Gastrocnemius medialis (tissue), 4 donors: ENCODE measurements around the gene CRHR1. TPM values are rescaled to one million over a fixed set of nuclear protein-coding genes. Genes with fewer than 3 reads are reported as not detected.

ENCODE experiments used
- ATAC-seq, 2 donors: fragments of 150-250 bp; one replicate each; pipeline ENCODE4 v1.9.1; 2016
- DNase-seq, 2 donors: peaks; one replicate each; pipeline ENCODE4 v3.0.0-alpha.2; 2019
- H3K27ac ChIP-seq, 4 donors: fragments of 200-600 bp; sonication (generic); 1 replicate in 1 of 4; 2 replicates in 3 of 4; pipeline ENCODE4 v1.5.1; 2016 to 2018; ENCODE audit warnings: mild to moderate bottlenecking in 2 of 4, moderate library complexity in 1 of 4
- H3K27me3 ChIP-seq, 3 donors: fragments of 200-600 bp; sonication (generic) in 2 of 3; 1 replicate in 1 of 3; 2 replicates in 2 of 3; pipeline versions ENCODE4 v1.5.1 to v1.6.0; 2016 to 2019; ENCODE audit warnings: mild to moderate bottlenecking in 1 of 3, moderate library complexity in 1 of 3
- H3K36me3 ChIP-seq, 2 donors: fragments of 200-600 bp; sonication (generic) in 1 of 2; one replicate each; pipeline ENCODE4 v1.5.1; 2017 to 2018
- H3K4me1 ChIP-seq, 2 donors: fragments of 200-600 bp; sonication (generic) in 1 of 2; one replicate each; pipeline ENCODE4 v1.5.1; 2016 to 2017; ENCODE audit warnings: mild to moderate bottlenecking in 2 of 2
- H3K4me3 ChIP-seq, 4 donors: fragments of 200-600 bp; sonication (generic) in 3 of 4; 1 replicate in 1 of 4; 2 replicates in 3 of 4; pipeline ENCODE4 v1.5.1; 2016 to 2019; ENCODE audit warnings: mild to moderate bottlenecking in 2 of 4
- H3K9me3 ChIP-seq, 3 donors: fragments of 200-600 bp; sonication (generic) in 2 of 3; 1 replicate in 1 of 3; 2 replicates in 2 of 3; pipeline ENCODE4 v1.5.1; 2016 to 2019
- POLR2A ChIP-seq, 2 donors: fragments of 450-650 bp; IDR thresholded peaks; one replicate each; pipeline ENCODE4 v1.6.1; 2017; ENCODE audit warnings: antibody characterized with exemption in 2 of 2, mild to moderate bottlenecking in 2 of 2, moderate library complexity in 2 of 2
- in situ Hi-C, 4 donors: fragments of 200-750 bp; cut with MboI; loops; one replicate each; pipeline versions ENCODE4 v1.15.0 to v1.8.0; 2017; ENCODE audit warnings: low sequenced_read_pairs in 4 of 4
- intact Hi-C: fragments of 100-400 bp; cut with DNase I; formaldehyde crosslinking; loops from one replicate; pipeline ENCODE4 v1.15.1; 2023; ENCODE audit warnings: low total_unique reads
- total RNA-seq, 4 donors: library from RNA; depleted of rRNA; stranded (reverse); fragments of >200 nt; gene quantifications; one replicate each; pipeline versions ENCODE4 v1.1.0 to v1.2.3, GENCODE V29; 2016
- TF ChIP-seq, protein P1 (sequence below), 5 experiments: fragments of 450-650 bp in 3 of 5; fragments of 200-600 bp in 2 of 5; sonication (generic) in 2 of 5; IDR thresholded peaks in 4 of 5; conservative IDR thresholded peaks in 1 of 5; 1 replicate in 4 of 5; 2 replicates in 1 of 5; pipeline ENCODE4 v1.5.1; 2016 to 2019; ENCODE audit warnings: antibody characterized with exemption in 5 of 5, mild to moderate bottlenecking in 3 of 5, moderate library complexity in 3 of 5

CRHR1 gene
- total RNA-seq, 4 donors from 2014 or later: not detected

DNA sequence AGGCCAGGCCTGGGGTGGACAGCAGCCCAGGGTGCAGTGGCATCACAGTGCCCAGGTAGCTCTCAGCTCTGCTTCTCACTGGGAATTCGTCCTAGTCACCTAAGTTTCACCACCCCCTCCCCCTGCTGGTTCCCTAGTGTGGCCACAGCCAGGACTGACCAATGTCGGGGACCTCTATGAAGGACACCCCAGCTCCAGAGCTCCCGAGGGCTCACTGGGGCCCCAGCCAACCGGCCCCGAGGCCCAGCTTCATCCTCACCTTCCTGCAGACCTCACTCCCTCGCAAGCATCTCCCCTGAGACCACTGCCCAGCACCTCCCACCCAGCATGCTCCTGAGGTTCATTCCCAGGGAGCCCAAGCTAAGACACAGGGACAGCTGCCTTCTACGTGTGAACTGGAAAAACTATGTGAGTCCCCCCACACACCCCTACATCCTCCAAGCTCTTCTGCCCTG, 65.4 kb downstream of the CRHR1 start:
- H3K4me1 ChIP-seq: peaks cover 0 to 4% of the 10 kb centered on the region in 2 donors
- TF ChIP-seq POLR2A (IDR thresholded peaks at IDR 0.05): no peak
- TF ChIP-seq, protein P1, sequence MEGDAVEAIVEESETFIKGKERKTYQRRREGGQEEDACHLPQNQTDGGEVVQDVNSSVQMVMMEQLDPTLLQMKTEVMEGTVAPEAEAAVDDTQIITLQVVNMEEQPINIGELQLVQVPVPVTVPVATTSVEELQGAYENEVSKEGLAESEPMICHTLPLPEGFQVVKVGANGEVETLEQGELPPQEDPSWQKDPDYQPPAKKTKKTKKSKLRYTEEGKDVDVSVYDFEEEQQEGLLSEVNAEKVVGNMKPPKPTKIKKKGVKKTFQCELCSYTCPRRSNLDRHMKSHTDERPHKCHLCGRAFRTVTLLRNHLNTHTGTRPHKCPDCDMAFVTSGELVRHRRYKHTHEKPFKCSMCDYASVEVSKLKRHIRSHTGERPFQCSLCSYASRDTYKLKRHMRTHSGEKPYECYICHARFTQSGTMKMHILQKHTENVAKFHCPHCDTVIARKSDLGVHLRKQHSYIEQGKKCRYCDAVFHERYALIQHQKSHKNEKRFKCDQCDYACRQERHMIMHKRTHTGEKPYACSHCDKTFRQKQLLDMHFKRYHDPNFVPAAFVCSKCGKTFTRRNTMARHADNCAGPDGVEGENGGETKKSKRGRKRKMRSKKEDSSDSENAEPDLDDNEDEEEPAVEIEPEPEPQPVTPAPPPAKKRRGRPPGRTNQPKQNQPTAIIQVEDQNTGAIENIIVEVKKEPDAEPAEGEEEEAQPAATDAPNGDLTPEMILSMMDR (IDR thresholded peaks at IDR 0.05 in 4 of 5, conservative IDR thresholded peaks at IDR 0.05 in 1 of 5): no peak
- H3K27me3 ChIP-seq: no peaks in the 10 kb centered on the region
- ATAC-seq: no peak
- intact Hi-C loops (no loop called here), in situ Hi-C loops (loop anchor here in 1 of 4 donors (25.0 kb wide), 1 partner anchor 637 kb away; the partner anchor contains the start of gene FMNL1)
- no peak for DNase-seq
- no peak overlapping the region for H3K4me3 ChIP-seq
- no peak overlapping the region for H3K27ac ChIP-seq
- no peaks in the 10 kb centered on the region for H3K36me3 ChIP-seq
- no peaks in the 10 kb centered on the region for H3K9me3 ChIP-seq

DNA sequence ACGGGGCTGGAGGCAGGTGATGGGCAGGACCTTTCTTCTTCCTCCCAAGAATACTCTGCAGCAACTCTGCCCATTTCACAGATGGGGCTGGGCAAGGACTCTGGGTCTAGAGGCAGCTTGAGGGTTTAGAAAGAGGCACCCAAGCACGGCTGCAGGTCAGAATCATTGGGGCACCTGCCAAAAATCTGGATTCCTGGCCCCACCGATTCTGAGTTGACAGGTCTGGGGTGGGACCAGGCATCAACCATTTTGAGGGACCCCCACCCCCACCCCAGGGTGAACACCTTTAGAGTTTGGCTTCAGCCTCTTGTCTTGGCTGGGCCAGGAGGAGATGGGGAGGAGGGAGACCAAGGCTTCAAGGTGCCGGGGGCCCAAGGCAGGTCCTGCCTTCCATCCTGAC, 65.9 kb downstream of the CRHR1 start:
- H3K9me3 ChIP-seq: no peaks in the 10 kb centered on the region
- DNase-seq: no peak
- intact Hi-C loops: no loop called here

DNA sequence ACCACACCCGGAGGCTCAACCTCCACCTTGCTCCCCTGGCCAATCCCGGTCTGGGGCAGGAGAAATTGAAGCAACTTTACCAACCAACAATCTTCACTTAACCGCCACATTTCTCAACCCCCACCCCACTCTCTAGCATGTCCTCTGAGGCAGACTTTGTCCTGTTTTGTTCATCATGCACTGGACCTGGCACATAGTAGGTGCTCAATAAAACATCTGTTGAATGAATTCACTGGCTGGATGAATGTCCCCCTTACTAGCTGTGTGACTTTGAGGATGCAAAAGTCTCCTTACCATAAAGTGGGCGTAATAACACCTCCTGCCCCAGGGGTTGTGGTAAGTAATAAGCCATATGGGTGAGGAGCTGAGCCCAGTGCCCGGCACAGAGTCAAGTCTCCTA, 66.3 kb downstream of the CRHR1 start:
- DNase-seq (no peak), ATAC-seq (no peak)
- intact Hi-C loops: no loop called here
- Histone ChIP-seq H3K27me3 (no peaks in the 10 kb centered on the region), H3K27ac (no peak overlapping the region), H3K4me3 (no peak overlapping the region), H3K4me1 (peaks cover 0 to 4% of the 10 kb centered on the region in 2 donors), H3K36me3 (no peaks in the 10 kb centered on the region), H3K9me3 (no peaks in the 10 kb centered on the region)
- in situ Hi-C loops: no loop called here
- no peak for TF ChIP-seq POLR2A (IDR thresholded peaks at IDR 0.05)
- TF ChIP-seq, protein P1 (IDR thresholded peaks at IDR 0.05 in 4 of 5, conservative IDR thresholded peaks at IDR 0.05 in 1 of 5): no peak

More for the DNA sequence above, 65.9 kb downstream of the CRHR1 start:
- Histone ChIP-seq H3K4me1 (peaks cover 0 to 4% of the 10 kb centered on the region in 2 donors), H3K36me3 (no peaks in the 10 kb centered on the region), H3K4me3 (no peak overlapping the region), H3K27ac (no peak overlapping the region), H3K27me3 (no peaks in the 10 kb centered on the region)
- TF ChIP-seq, protein P1 (IDR thresholded peaks at IDR 0.05 in 4 of 5, conservative IDR thresholded peaks at IDR 0.05 in 1 of 5): no peak
- no peak for TF ChIP-seq POLR2A (IDR thresholded peaks at IDR 0.05)
- ATAC-seq: no peak
- in situ Hi-C loops: no loop called here

DNA sequence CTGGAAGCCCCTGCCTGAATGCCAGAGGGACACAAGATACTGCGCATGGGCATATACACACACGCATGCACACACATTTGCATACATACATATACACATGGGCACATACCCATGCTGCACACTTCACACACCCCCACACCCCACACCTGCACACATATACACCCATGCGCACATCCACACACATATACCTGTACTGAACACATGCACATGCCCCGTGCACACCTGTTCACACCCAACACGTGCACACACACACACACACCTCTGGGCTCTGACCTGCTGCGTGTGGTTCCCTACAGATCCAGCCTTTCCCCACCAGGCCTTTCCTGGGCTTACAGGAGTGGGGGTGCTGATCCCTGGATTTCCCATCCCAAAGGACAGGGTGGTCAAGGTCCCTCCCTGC, 66.9 kb downstream of the CRHR1 start:
- Histone ChIP-seq H3K36me3 (no peaks in the 10 kb centered on the region), H3K27me3 (no peaks in the 10 kb centered on the region), H3K27ac (no peak overlapping the region), H3K4me3 (no peak overlapping the region), H3K9me3 (no peaks in the 10 kb centered on the region), H3K4me1 (peaks cover 0 to 4% of the 10 kb centered on the region in 2 donors)
- DNase-seq (no peak), ATAC-seq (no peak)
- intact Hi-C loops: no loop called here
- in situ Hi-C loops: no loop called here
- TF ChIP-seq, protein P1 (IDR thresholded peaks at IDR 0.05 in 4 of 5, conservative IDR thresholded peaks at IDR 0.05 in 1 of 5): no peak
- TF ChIP-seq POLR2A (IDR thresholded peaks at IDR 0.05): no peak

DNA sequence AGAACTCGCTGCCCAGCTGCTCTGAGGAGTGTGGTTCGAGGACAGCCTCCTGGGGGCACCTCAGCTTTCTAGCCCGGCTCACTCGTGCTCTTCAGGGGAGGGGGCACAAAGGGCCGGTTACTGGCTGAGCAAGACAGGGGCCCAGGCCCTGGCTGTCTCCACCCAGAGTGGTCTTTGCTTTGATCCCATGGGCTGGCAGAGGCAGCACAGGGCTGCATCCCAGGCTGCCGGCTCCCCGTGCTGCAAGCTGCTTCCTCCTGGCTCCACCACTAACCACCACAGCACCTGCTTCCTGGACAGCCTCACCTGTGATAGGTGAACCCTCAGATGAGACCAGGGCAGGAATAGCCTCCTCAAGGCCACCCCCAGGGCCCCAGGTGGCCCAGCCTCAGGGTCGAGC, 67.3 kb downstream of the CRHR1 start:
- DNase-seq: no peak
- in situ Hi-C loops: no loop called here
- H3K4me3 ChIP-seq: no peak overlapping the region

More for the DNA sequence above, 67.3 kb downstream of the CRHR1 start:
- ATAC-seq: no peak
- Histone ChIP-seq H3K36me3 (no peaks in the 10 kb centered on the region), H3K9me3 (no peaks in the 10 kb centered on the region), H3K27me3 (no peaks in the 10 kb centered on the region), H3K27ac (no peak overlapping the region), H3K4me1 (peaks cover 0 to 4% of the 10 kb centered on the region in 2 donors)
- intact Hi-C loops: no loop called here
- TF ChIP-seq POLR2A (IDR thresholded peaks at IDR 0.05): no peak
- TF ChIP-seq, protein P1 (IDR thresholded peaks at IDR 0.05 in 4 of 5, conservative IDR thresholded peaks at IDR 0.05 in 1 of 5): no peak
